Measurements from ENCODE around the gene C1orf115.

DNA sequence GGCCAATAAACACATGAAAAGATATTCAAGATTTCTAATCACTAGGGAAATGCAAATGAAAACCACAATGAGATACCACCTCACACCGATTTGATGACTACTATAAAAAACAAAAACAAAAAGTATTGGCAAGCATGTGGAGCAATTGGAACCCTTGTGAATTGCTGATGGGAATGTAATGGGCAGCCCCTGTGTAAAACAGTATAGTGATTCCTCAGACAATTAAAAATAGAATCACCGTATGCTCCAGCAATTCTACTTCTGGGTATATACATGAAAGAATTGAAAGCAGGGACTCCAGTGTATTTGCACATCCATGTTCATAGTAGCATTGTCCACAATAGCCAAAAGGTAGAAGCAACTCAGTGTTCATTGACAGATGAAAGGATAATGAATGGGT lies 12.9 kb upstream of the C1orf115 start:
- TF ChIP-seq, protein P1, sequence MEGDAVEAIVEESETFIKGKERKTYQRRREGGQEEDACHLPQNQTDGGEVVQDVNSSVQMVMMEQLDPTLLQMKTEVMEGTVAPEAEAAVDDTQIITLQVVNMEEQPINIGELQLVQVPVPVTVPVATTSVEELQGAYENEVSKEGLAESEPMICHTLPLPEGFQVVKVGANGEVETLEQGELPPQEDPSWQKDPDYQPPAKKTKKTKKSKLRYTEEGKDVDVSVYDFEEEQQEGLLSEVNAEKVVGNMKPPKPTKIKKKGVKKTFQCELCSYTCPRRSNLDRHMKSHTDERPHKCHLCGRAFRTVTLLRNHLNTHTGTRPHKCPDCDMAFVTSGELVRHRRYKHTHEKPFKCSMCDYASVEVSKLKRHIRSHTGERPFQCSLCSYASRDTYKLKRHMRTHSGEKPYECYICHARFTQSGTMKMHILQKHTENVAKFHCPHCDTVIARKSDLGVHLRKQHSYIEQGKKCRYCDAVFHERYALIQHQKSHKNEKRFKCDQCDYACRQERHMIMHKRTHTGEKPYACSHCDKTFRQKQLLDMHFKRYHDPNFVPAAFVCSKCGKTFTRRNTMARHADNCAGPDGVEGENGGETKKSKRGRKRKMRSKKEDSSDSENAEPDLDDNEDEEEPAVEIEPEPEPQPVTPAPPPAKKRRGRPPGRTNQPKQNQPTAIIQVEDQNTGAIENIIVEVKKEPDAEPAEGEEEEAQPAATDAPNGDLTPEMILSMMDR (IDR thresholded peaks at IDR 0.05): no peak
- TF ChIP-seq POLR2AphosphoS5 (IDR thresholded peaks at IDR 0.05): no peak
- no peak for TF ChIP-seq POLR2A (IDR thresholded peaks at IDR 0.05)
- TF ChIP-seq EP300 (IDR thresholded peaks at IDR 0.05): no peak

All from sigmoid colon (tissue), 4 donors.